Activated gamma-delta T cell (primary cell): ENCODE results near the gene PEX1.
"Not testable (repeated sequence)": the region's sequence is repeated elsewhere in the genome, so short reads cannot be mapped to it uniquely, and the experiment has no call there.

Source experiments
- DNase-seq: peaks from one replicate; lab custom pipeline; 2025; lab: John Stamatoyannopoulos, UW

PEX1 gene

GRCh38 chr7:92506363-92506762 lies 22.0 kb downstream of the PEX1 start:
- no peak for DNase-seq

- no peak for DNase-seq
Observed at GRCh38 chr7:92504563-92504962, 23.8 kb downstream of the PEX1 start.

GRCh38 chr7:92503767-92504166 lies 24.6 kb downstream of the PEX1 start:
- no peak for DNase-seq

- DNase-seq = no peak
Observed at GRCh38 chr7:92498557-92498956, 29.8 kb downstream of the PEX1 start.

GRCh38 chr7:92496876-92497275 lies 31.4 kb downstream of the PEX1 start:
- DNase-seq = no peak

- DNase-seq = no peak
Observed at GRCh38 chr7:92489634-92490033, 38.7 kb downstream of the PEX1 start.

GRCh38 chr7:92487804-92488203 lies 40.5 kb downstream of the PEX1 start:
- no peak for DNase-seq

GRCh38 chr7:92485974-92486373 lies 42.3 kb downstream of the PEX1 start:
- DNase-seq = no peak

GRCh38 chr7:92485267-92485892 lies 42.9 kb downstream of the PEX1 start:
- no peak for DNase-seq

- DNase-seq = not testable (repeated sequence)
Observed at GRCh38 chr7:92484226-92484625, 44.1 kb downstream of the PEX1 start.

- DNase-seq = not testable (repeated sequence)
Observed at GRCh38 chr7:92483624-92484023, 44.7 kb downstream of the PEX1 start.

- not testable (repeated sequence) for DNase-seq
Observed at GRCh38 chr7:92479146-92479545, 49.2 kb downstream of the PEX1 start.

GRCh38 chr7:92478711-92479110 lies 49.6 kb downstream of the PEX1 start:
- no peak for DNase-seq

- DNase-seq = no peak
Observed at GRCh38 chr7:92478095-92478494, 50.2 kb downstream of the PEX1 start.

GRCh38 chr7:92477681-92478080 lies 50.6 kb downstream of the PEX1 start, which contains the start of gene ERVW-1:
TSS of gene ERVW-1 (minus strand) at chr7:92477946. CDS start at chr7:92470381, 7,565 bp downstream.
- not testable (repeated sequence) for DNase-seq

GRCh38 chr7:92475851-92476590 lies 52.3 kb downstream of the PEX1 start:
- DNase-seq = not testable (repeated sequence)

GRCh38 chr7:92475261-92475770 lies 53.0 kb downstream of the PEX1 start:
- DNase-seq = not testable (repeated sequence)

GRCh38 chr7:92473989-92474388 lies 54.3 kb downstream of the PEX1 start:
- not testable (repeated sequence) for DNase-seq

- not testable (repeated sequence) for DNase-seq
Observed at GRCh38 chr7:92468589-92468988, 59.7 kb downstream of the PEX1 start.

- no peak for DNase-seq
Observed at GRCh38 chr7:92466682-92467081, 61.6 kb downstream of the PEX1 start.

- no peak for DNase-seq
Observed at GRCh38 chr7:92464515-92464914, 63.8 kb downstream of the PEX1 start.

- no peak for DNase-seq
Observed at GRCh38 chr7:92462560-92462959, 65.8 kb downstream of the PEX1 start.
